GM12878 (cell line): ENCODE data around the gene RBM4. TPM values are rescaled to one million over a fixed set of nuclear protein-coding genes. Genes with fewer than 3 reads are reported as not detected.

Experiments
- ATAC-seq: fragments of 200-7000 bp; cut with Tn5 transposase; 3 replicates; pipeline ENCODE4 v1.9.1; 2020; ENCODE audit warnings: mild to moderate bottlenecking, moderate library complexity
- BruUV-seq: library from RNA; stranded (reverse); fragments of 400-500 nt; replicated peaks from 2 replicates; lab custom pipeline; 2021; lab: Mats Ljungman, UMichigan
- CTCF ChIA-PET: fragments of 300-600 bp; sonication (Branson Sonifier 250); formaldehyde crosslinking; extraction: SDS; loops from one replicate; lab custom pipeline; 2021; ENCODE audit warnings: inconsistent platforms; lab: Yijun Ruan, JAX
- POLR2A ChIA-PET: fragments of 350-600 bp; formaldehyde crosslinking; extraction: SDS; loops from one replicate; lab custom pipeline; 2021; ENCODE audit warnings: inconsistent platforms; lab: Charles Lee
- RAD21 ChIA-PET: fragments of 300-600 bp; sonication (Branson Sonifier 250); formaldehyde crosslinking; loops from one replicate; lab custom pipeline; 2023; ENCODE audit warnings: antibody characterized with exemption; ENCODE audit not compliant: unreplicated experiment; lab: Charles Lee
- SMC1A ChIA-PET: fragments of 300-600 bp; sonication (Branson Sonifier 250); formaldehyde crosslinking; loops from one replicate; lab custom pipeline; 2023; ENCODE audit not compliant: unreplicated experiment, uncharacterized antibody; lab: Charles Lee
- DNase-seq: peaks from one replicate; pipeline ENCODE4 v3.0.0-alpha.2; 2011; ENCODE audit warnings: low read depth, low spot score
- FAIRE-seq: peaks from 3 replicates; lab custom pipeline; 2011; peaks lifted over from hg19 to GRCh38; lab: Jason Lieb, UNC
- H2AFZ ChIP-seq: 2 replicates; pipeline ENCODE4 v1.6.0; 2011; ENCODE audit warnings: low read depth, low read length, control low read depth; ENCODE audit not compliant: control insufficient read depth
- H3K27ac ChIP-seq: 2 replicates; pipeline ENCODE4 v1.5.1; 2011; ENCODE audit warnings: control low read depth; ENCODE audit not compliant: control insufficient read depth, insufficient read depth
- H3K27me3 ChIP-seq, 2 experiments: replicated peaks in 1 of 2; 2 replicates each; pipeline versions ENCODE4 v1.6.0 to v1.6.1; 2011; ENCODE audit warnings: low read length in 1 of 2; ENCODE audit not compliant: control insufficient read depth in 2 of 2, insufficient read depth in 2 of 2
- H3K36me3 ChIP-seq, 2 experiments: 2 replicates each; pipeline ENCODE4 v1.5.1; 2011; ENCODE audit warnings: low read length in 1 of 2; ENCODE audit not compliant: control insufficient read depth in 2 of 2, insufficient read depth in 2 of 2
- H3K4me1 ChIP-seq: 2 replicates; pipeline ENCODE4 v1.6.1; 2011; ENCODE audit warnings: mild to moderate bottlenecking, low read length, moderate library complexity, mixed read lengths; ENCODE audit not compliant: control insufficient read depth, insufficient read depth
- H3K4me2 ChIP-seq: 2 replicates; pipeline ENCODE4 v1.6.0; 2011; ENCODE audit warnings: control low read depth; ENCODE audit not compliant: control insufficient read depth, insufficient read depth
- H3K4me3 ChIP-seq: fragments of 200-600 bp; sonication (generic); 2 replicates; pipeline ENCODE4 v1.5.1; 2016
- H3K79me2 ChIP-seq: 2 replicates; pipeline ENCODE4 v1.6.0; 2011; ENCODE audit warnings: low read length; ENCODE audit not compliant: control insufficient read depth, insufficient read depth
- H3K9ac ChIP-seq: 2 replicates; pipeline ENCODE4 v1.8.0; 2011; ENCODE audit warnings: low read length, control low read depth, mixed read lengths; ENCODE audit not compliant: control insufficient read depth, insufficient read depth
- H3K9me3 ChIP-seq: replicated peaks from 3 replicates; pipeline ENCODE4 v1.5.1; 2011; ENCODE audit warnings: mild to moderate bottlenecking, low read length; ENCODE audit not compliant: control insufficient read depth, insufficient read depth
- H4K20me1 ChIP-seq: 2 replicates; pipeline ENCODE4 v1.6.0; 2011; ENCODE audit not compliant: control insufficient read depth, insufficient read depth
- EGR1 ChIP-seq, 2 experiments: IDR thresholded peaks; 1 replicate in 1 of 2; 2 replicates in 1 of 2; pipeline ENCODE4 v1.6.1; 2011 to 2012; ENCODE audit warnings: low read depth in 2 of 2, low read length in 2 of 2, borderline replicate concordance in 1 of 2, mild to moderate bottlenecking in 1 of 2, moderate library complexity in 1 of 2
- IRF4 ChIP-seq: IDR thresholded peaks from 2 replicates; pipeline ENCODE4 v1.6.1; 2011; ENCODE audit warnings: low read depth, low read length
- NFIC ChIP-seq: IDR thresholded peaks from 2 replicates; pipeline ENCODE4 v1.6.1; 2012; ENCODE audit warnings: low read depth, mild to moderate bottlenecking, inconsistent platforms, low read length, moderate library complexity
- PML ChIP-seq: IDR thresholded peaks from 2 replicates; pipeline ENCODE4 v1.6.1; 2012; ENCODE audit warnings: low read length, inconsistent platforms
- POLR2A ChIP-seq: IDR thresholded peaks from 2 replicates; pipeline ENCODE4 v1.6.1; 2011; ENCODE audit warnings: low read depth, mild to moderate bottlenecking, low read length
- POU2F2 ChIP-seq: IDR thresholded peaks from 3 replicates; pipeline ENCODE4 v1.6.1; 2011; ENCODE audit warnings: low read depth, mild to moderate bottlenecking, low read length, borderline replicate concordance
- RFX5 ChIP-seq: IDR thresholded peaks from 2 replicates; pipeline ENCODE4 v1.6.1; 2011; ENCODE audit warnings: low read depth, low read length, improper control_type of control experiment
- RUNX3 ChIP-seq: IDR thresholded peaks from 2 replicates; pipeline ENCODE4 v1.6.1; 2012; ENCODE audit warnings: low read length, inconsistent platforms
- SP1 ChIP-seq: IDR thresholded peaks from one replicate; pipeline ENCODE4 v1.6.1; 2011; ENCODE audit warnings: low read depth, low read length
- SPI1 ChIP-seq: IDR thresholded peaks from 2 replicates; pipeline ENCODE4 v1.6.1; 2011; ENCODE audit warnings: low read depth, mild to moderate bottlenecking, low read length, moderate library complexity, borderline replicate concordance; ENCODE audit not compliant: insufficient read depth
- SRF ChIP-seq, 2 experiments: IDR thresholded peaks; 2 replicates each; pipeline ENCODE4 v1.6.1; 2011; ENCODE audit warnings: low read depth in 2 of 2, low read length in 2 of 2, mild to moderate bottlenecking in 1 of 2, moderate library complexity in 1 of 2
- ZNF687 ChIP-seq: fragments of 450-650 bp; IDR thresholded peaks from 2 replicates; pipeline ENCODE4 v1.6.1; 2017; ENCODE audit warnings: mild to moderate bottlenecking, moderate library complexity
- WGBS: methylation state at CpG from one replicate; pipeline ENCODE4 v1.1.6; 2016; ENCODE audit warnings: low lambda C conversion rate; ENCODE audit not compliant: insufficient replicate concordance, insufficient coverage; ENCODE audit errors: missing lambda C conversion rate; 5-methylcytosine and 5-hydroxymethylcytosine counted together
- in situ Hi-C: fragments of 300-500 bp; cut with MboI; formaldehyde crosslinking; loops from 9 replicates; pipeline ENCODE4 v1.14.3; 2018; ENCODE audit warnings: mixed read lengths
- intact Hi-C: fragments of 100-400 bp; cut with micrococcal nuclease; formaldehyde crosslinking; loops from one replicate; pipeline ENCODE4 v1.14.2; 2022; ENCODE audit not compliant: unreplicated experiment
- polyA plus RNA-seq, 11 experiments: library from polyadenylated mRNA; depleted of rRNA in 4 of 11; unstranded in 6 of 11; stranded (reverse) in 5 of 11; fragments of >200 nt; fragmentation: Nextera tagmentation in 4 of 11; fragmentation: Illumina TruSeq in 1 of 11; extraction: Ambion mirVana in 4 of 11; extraction: Trizol in 1 of 11; gene quantifications; 1 replicate in 1 of 11; 2 replicates in 10 of 11; pipeline versions ENCODE4 v1.2.1 to v1.2.3, GENCODE V29; 2011 to 2016; ENCODE audit warnings: inconsistent platforms in 2 of 11, missing spikeins in 2 of 11, low read depth in 1 of 11
- total RNA-seq, 4 experiments: library from RNA; depleted of rRNA in 3 of 4; stranded (reverse); fragments of >200 nt in 3 of 4; fragmentation: Illumina TruSeq in 1 of 4; extraction: Trizol in 1 of 4; gene quantifications; 2 replicates each; pipeline versions ENCODE4 v1.2.1 to v1.2.3, GENCODE V29; 2013 to 2021

Gene RBM4
- total and polyA plus RNA-seq, 10 of the 15 experiments (the other 5 are each of a cell fraction or from before 2014, with no cell fraction given), result 105 to 224 (median 138) TPM

DNA sequence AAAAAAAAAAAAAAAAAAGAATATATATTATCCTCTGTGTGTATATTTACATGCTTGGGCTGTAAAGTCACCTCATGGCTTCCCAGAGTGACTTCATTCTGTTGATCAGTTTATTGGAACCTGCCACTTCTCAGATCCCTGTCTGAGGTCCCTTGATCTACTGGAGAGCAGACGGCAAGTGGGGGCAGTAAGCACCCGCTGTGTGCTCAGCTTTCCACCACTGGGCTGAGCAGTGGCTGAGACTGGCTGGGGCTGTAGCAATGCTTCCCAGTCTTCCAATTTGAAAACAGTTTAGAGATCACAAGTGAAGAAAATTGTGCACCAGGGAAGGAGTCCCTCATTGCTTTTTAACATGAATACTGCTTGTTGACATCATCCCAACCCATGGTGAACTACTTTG lies 46.1 kb downstream of the RBM4 start (continued):
- TF ChIP-seq ZNF687 (no peak), RFX5 (no peak)

GRCh38 chr11:66685276-66686099 lies 47.0 kb downstream of the RBM4 start:
- SMC1A ChIA-PET, result no interaction called here
- POLR2A ChIA-PET, result no interaction called here
- BruUV-seq, result no TSS peak
- FAIRE-seq (no peak), DNase-seq (no peak), ATAC-seq (no peak)
- no peaks in the 10 kb centered on the region for H4K20me1 ChIP-seq
- no peaks in the 10 kb centered on the region for H3K9me3 ChIP-seq
- H3K4me1 ChIP-seq, result no peaks in the 10 kb centered on the region
- no peak overlapping the region for H3K4me3 ChIP-seq
- intact Hi-C loops, result no loop called here
- TF ChIP-seq PML (no peak), IRF4 (no peak), NFIC (no peak), POLR2A (no peak), SRF (IDR thresholded peaks at IDR 0.05; ENCODE audit: low read depth in 2 of 2, low read length in 2 of 2) (no peak), EGR1 (IDR thresholded peaks at IDR 0.05; ENCODE audit: borderline replicate concordance in 1 of 2, low read depth in 2 of 2, low read length in 2 of 2) (no peak), SP1 (no peak), RUNX3 (no peak), POU2F2 (no peak), SPI1 (no peak)
- WGBS, result 68% methylated on average over 24 of the region's 27 CpGs
- no peak overlapping the region for H2AFZ ChIP-seq
- no peak overlapping the region for H3K4me2 ChIP-seq
- no peak overlapping the region for H3K27ac ChIP-seq
- no peak overlapping the region for H3K9ac ChIP-seq
- in situ Hi-C loops, result no loop called here
- RAD21 ChIA-PET, result interaction anchor here (1.7 kb wide), 1 partner anchor 10 kb away, joined by 4 read pairs; no protein-coding TSS in a partner anchor
- CTCF ChIA-PET, result interaction anchor here (0.8 to 1.6 kb wide), 3 partner anchors 12 to 153 kb away, joined by 3 to 4 read pairs (median 4); no protein-coding TSS in a partner anchor
- H3K36me3 ChIP-seq, result no peaks in the 10 kb centered on the region
- no peaks in the 10 kb centered on the region for H3K79me2 ChIP-seq
- H3K27me3 ChIP-seq, result no peaks in the 10 kb centered on the region
